ENCODE data around the gene KDM7A. TPM values are rescaled to one million over a fixed set of nuclear protein-coding genes. Genes with fewer than 3 reads are reported as not detected.

KDM7A gene
- total RNA-seq, 1 experiment from 2014 or later, result 11.7 TPM

GRCh38 chr7:140223515-140224221 lies 46.9 kb upstream of the KDM7A start:
- H3K4me3 ChIP-seq (ENCODE audit: low read depth, low read length, poor library complexity, severe bottlenecking), result no peak overlapping the region
- DNase-seq (ENCODE audit: low spot score), result no peak
- H3K9me3 ChIP-seq (ENCODE audit: low read depth, low read length, poor library complexity, severe bottlenecking), result no peaks in the 10 kb centered on the region
- ChIA-PET POLR2A (ENCODE audit: low non-redundant PET) (no interaction called here), CTCF (no interaction called here)
- BruUV-seq (replicated peaks), result no TSS peak
- TF ChIP-seq CTCF (conservative IDR thresholded peaks at IDR 0.05; ENCODE audit: low read depth, low read length) (no peak), EZH2 (IDR thresholded peaks at IDR 0.05; ENCODE audit: borderline replicate concordance, low read depth, low read length, poor library complexity, severe bottlenecking) (no peak)
- no peaks in the 10 kb centered on the region for H3K27me3 ChIP-seq (replicated peaks; ENCODE audit: insufficient read depth, low read depth, low read length, poor library complexity)
- H3K27ac ChIP-seq (ENCODE audit: low read depth, low read length, poor library complexity, severe bottlenecking), result no peak overlapping the region
- no peaks in the 10 kb centered on the region for H3K36me3 ChIP-seq (ENCODE audit: insufficient read depth, low read length, poor library complexity, severe bottlenecking)
- intact Hi-C loops (cut with micrococcal nuclease; ENCODE audit: unreplicated experiment), result no loop called here
- no peaks in the 10 kb centered on the region for H3K4me1 ChIP-seq (ENCODE audit: insufficient read depth, low read length, poor library complexity, severe bottlenecking)

GRCh38 chr7:140222814-140223213 lies 46.0 kb upstream of the KDM7A start:
- no peak for DNase-seq (ENCODE audit: low spot score)
- POLR2A ChIA-PET (ENCODE audit: low non-redundant PET), result no interaction called here
- H3K27me3 ChIP-seq (replicated peaks; ENCODE audit: insufficient read depth, low read depth, low read length, poor library complexity), result no peaks in the 10 kb centered on the region
- CTCF ChIA-PET, result interaction anchor here (0.6 kb wide), 1 partner anchor 164 kb away, joined by 3 read pairs; no protein-coding TSS in a partner anchor
- no peaks in the 10 kb centered on the region for H3K9me3 ChIP-seq (ENCODE audit: low read depth, low read length, poor library complexity, severe bottlenecking)
- no peak for TF ChIP-seq CTCF (conservative IDR thresholded peaks at IDR 0.05; ENCODE audit: low read depth, low read length)
- TF ChIP-seq EZH2 (IDR thresholded peaks at IDR 0.05; ENCODE audit: borderline replicate concordance, low read depth, low read length, poor library complexity, severe bottlenecking), result no peak
- H3K36me3 ChIP-seq (ENCODE audit: insufficient read depth, low read length, poor library complexity, severe bottlenecking), result no peaks in the 10 kb centered on the region
- H3K4me3 ChIP-seq (ENCODE audit: low read depth, low read length, poor library complexity, severe bottlenecking), result no peak overlapping the region
- intact Hi-C loops (cut with micrococcal nuclease; ENCODE audit: unreplicated experiment), result no loop called here
- no peaks in the 10 kb centered on the region for H3K4me1 ChIP-seq (ENCODE audit: insufficient read depth, low read length, poor library complexity, severe bottlenecking)
- BruUV-seq (replicated peaks), result no TSS peak
- H3K27ac ChIP-seq (ENCODE audit: low read depth, low read length, poor library complexity, severe bottlenecking), result no peak overlapping the region

GRCh38 chr7:140219672-140220524 lies 43.1 kb upstream of the KDM7A start:
- intact Hi-C loops (cut with micrococcal nuclease; ENCODE audit: unreplicated experiment), result no loop called here

More at GRCh38 chr7:140219672-140220524, 43.1 kb upstream of the KDM7A start:
- no peak overlapping the region for H3K27ac ChIP-seq (ENCODE audit: low read depth, low read length, poor library complexity, severe bottlenecking)
- no peaks in the 10 kb centered on the region for H3K36me3 ChIP-seq (ENCODE audit: insufficient read depth, low read length, poor library complexity, severe bottlenecking)
- BruUV-seq (replicated peaks), result no TSS peak
- no peak for DNase-seq (ENCODE audit: low spot score)
- no peak for TF ChIP-seq CTCF (conservative IDR thresholded peaks at IDR 0.05; ENCODE audit: low read depth, low read length)
- TF ChIP-seq EZH2 (IDR thresholded peaks at IDR 0.05; ENCODE audit: borderline replicate concordance, low read depth, low read length, poor library complexity, severe bottlenecking), result no peak
- no peaks in the 10 kb centered on the region for H3K9me3 ChIP-seq (ENCODE audit: low read depth, low read length, poor library complexity, severe bottlenecking)
- H3K27me3 ChIP-seq (replicated peaks; ENCODE audit: insufficient read depth, low read depth, low read length, poor library complexity), result no peaks in the 10 kb centered on the region
- ChIA-PET CTCF (no interaction called here), POLR2A (ENCODE audit: low non-redundant PET) (no interaction called here)
- H3K4me3 ChIP-seq (ENCODE audit: low read depth, low read length, poor library complexity, severe bottlenecking), result no peak overlapping the region
- no peaks in the 10 kb centered on the region for H3K4me1 ChIP-seq (ENCODE audit: insufficient read depth, low read length, poor library complexity, severe bottlenecking)
